GM18858 (cell line): ENCODE measurements around the gene GFPT2.
A peak's percentile ranks its signal among the peaks of the same experiment; 100 is the strongest.

ENCODE experiments used
- ATAC-seq: cut with Tn5 transposase; IDR thresholded peaks from one replicate; pipeline ENCODE4 v1.9.1; 2021; ENCODE audit not compliant: unreplicated experiment

GFPT2 gene

GRCh38 chr5:180334751-180335613 lies 18.2 kb downstream of the GFPT2 start:
- no peak for ATAC-seq

GRCh38 chr5:180334176-180334575 lies 19.0 kb downstream of the GFPT2 start:
- ATAC-seq: no peak

- ATAC-seq: no peak
These were observed 19.5 kb downstream of the GFPT2 start for GRCh38 chr5:180333661-180334060.

GRCh38 chr5:180332861-180333260 lies 20.3 kb downstream of the GFPT2 start:
- no peak for ATAC-seq

GRCh38 chr5:180332051-180332517 lies 21.1 kb downstream of the GFPT2 start:
- ATAC-seq: no peak

- no peak for ATAC-seq
These were observed 21.5 kb downstream of the GFPT2 start for GRCh38 chr5:180331647-180331950.

- ATAC-seq: no peak
These were observed 22.1 kb downstream of the GFPT2 start for GRCh38 chr5:180330810-180331646.

- ATAC-seq: no peak
These were observed 22.9 kb downstream of the GFPT2 start for GRCh38 chr5:180330270-180330648.

- no peak for ATAC-seq
These were observed 23.4 kb downstream of the GFPT2 start for GRCh38 chr5:180329606-180330269.

- no peak for ATAC-seq
These were observed 24.0 kb downstream of the GFPT2 start for GRCh38 chr5:180329138-180329435.

GRCh38 chr5:180328296-180329137 lies 24.6 kb downstream of the GFPT2 start:
- peak; percentile 66 for ATAC-seq

GRCh38 chr5:180326989-180327565 lies 26.1 kb downstream of the GFPT2 start:
- ATAC-seq: no peak

- no peak for ATAC-seq
These were observed 28.6 kb downstream of the GFPT2 start for GRCh38 chr5:180324601-180324950.

- no peak for ATAC-seq
These were observed 29.1 kb downstream of the GFPT2 start for GRCh38 chr5:180323941-180324600.

GRCh38 chr5:180323160-180323559 lies 30.0 kb downstream of the GFPT2 start:
- ATAC-seq: no peak

GRCh38 chr5:180318456-180319089 lies 34.6 kb downstream of the GFPT2 start:
- ATAC-seq: no peak

GRCh38 chr5:180316586-180316985 lies 36.5 kb downstream of the GFPT2 start:
- ATAC-seq: no peak

- ATAC-seq: peak; percentile 46
These were observed 37.3 kb downstream of the GFPT2 start for GRCh38 chr5:180315762-180316212.

GRCh38 chr5:180313677-180314505 lies 39.2 kb downstream of the GFPT2 start:
- no peak for ATAC-seq
